ENCODE measurements around the gene TOMT. TPM values are rescaled to one million over a fixed set of nuclear protein-coding genes. Genes with fewer than 3 reads are reported as not detected.
A peak's percentile ranks its signal among the peaks of the same experiment; 100 is the strongest.

The TOMT gene
- total and polyA plus RNA-seq, 2 experiments from 2014 or later: not detected

- DNase-seq: no peak
- Histone ChIP-seq H2AFZ (no peak overlapping the region), H3K9ac (no peak overlapping the region), H3F3A (ENCODE audit: insufficient read depth) (peaks cover 19% of the 10 kb centered on the region), H3K27ac (no peak overlapping the region), H3K36me3 (ENCODE audit: low read depth) (no peaks in the 10 kb centered on the region), H3K4me1 (ENCODE audit: insufficient read depth) (peaks cover 20% of the 10 kb centered on the region), H3K9me2 (ENCODE audit: insufficient read depth) (no peaks in the 10 kb centered on the region), H3K4me2 (ENCODE audit: unreplicated experiment) (no peak overlapping the region), H3K9me3 (ENCODE audit: low read depth) (no peaks in the 10 kb centered on the region), H3K79me2 (ENCODE audit: insufficient read depth) (no peaks in the 10 kb centered on the region), H3K4me3 (no peak overlapping the region), H3K27me3 (replicated peaks; ENCODE audit: insufficient read depth) (no peaks in the 10 kb centered on the region), H4K20me1 (ENCODE audit: insufficient read depth) (no peaks in the 10 kb centered on the region)
- in situ Hi-C loops (cut with MboI): no loop called here
- 66 to 85% methylated on average over 4 of the region's 4 CpGs for WGBS, 2 experiments (ENCODE audit: low coverage in 1 of 2, low lambda C conversion rate in 2 of 2, missing lambda C conversion rate in 2 of 2)
- TF ChIP-seq EZH2phosphoT487 (IDR thresholded peaks at IDR 0.05; ENCODE audit: insufficient read depth, low read depth) (no peak), EZH2 (IDR thresholded peaks at IDR 0.05; ENCODE audit: insufficient read depth, poor library complexity, severe bottlenecking) (no peak)
Measured at GRCh38 chr11:72136684-72137262, 31.0 kb downstream of the TOMT start.

GRCh38 chr11:72138821-72139390 is 33.2 kb downstream of the TOMT start:
- in situ Hi-C loops (cut with MboI): no loop called here
- peaks cover 30% of the 10 kb centered on the region for H3F3A ChIP-seq (ENCODE audit: insufficient read depth)
- H3K27me3 ChIP-seq (replicated peaks; ENCODE audit: insufficient read depth): no peaks in the 10 kb centered on the region
- H3K9me2 ChIP-seq (ENCODE audit: insufficient read depth): no peaks in the 10 kb centered on the region
- 86 to 89% methylated on average over 12 of the region's 12 CpGs for WGBS, 2 experiments (ENCODE audit: low coverage in 1 of 2, low lambda C conversion rate in 2 of 2, missing lambda C conversion rate in 2 of 2)
- peaks cover 32% of the 10 kb centered on the region for H3K4me1 ChIP-seq (ENCODE audit: insufficient read depth)
- H3K9me3 ChIP-seq (ENCODE audit: low read depth): no peaks in the 10 kb centered on the region
- no peak overlapping the region for H3K4me3 ChIP-seq
- H2AFZ ChIP-seq: no peak overlapping the region
- H3K9ac ChIP-seq: no peak overlapping the region
- no peaks in the 10 kb centered on the region for H3K79me2 ChIP-seq (ENCODE audit: insufficient read depth)
- no peak overlapping the region for H3K4me2 ChIP-seq (ENCODE audit: unreplicated experiment)
- TF ChIP-seq EZH2phosphoT487 (IDR thresholded peaks at IDR 0.05; ENCODE audit: insufficient read depth, low read depth) (no peak), EZH2 (IDR thresholded peaks at IDR 0.05; ENCODE audit: insufficient read depth, poor library complexity, severe bottlenecking) (no peak)
- H4K20me1 ChIP-seq (ENCODE audit: insufficient read depth): no peaks in the 10 kb centered on the region
- H3K36me3 ChIP-seq (ENCODE audit: low read depth): no peaks in the 10 kb centered on the region
- H3K27ac ChIP-seq: no peak overlapping the region
- DNase-seq: no peak

GRCh38 chr11:72139500-72139899 is 33.8 kb downstream of the TOMT start:
- in situ Hi-C loops (cut with MboI): no loop called here

DNA sequence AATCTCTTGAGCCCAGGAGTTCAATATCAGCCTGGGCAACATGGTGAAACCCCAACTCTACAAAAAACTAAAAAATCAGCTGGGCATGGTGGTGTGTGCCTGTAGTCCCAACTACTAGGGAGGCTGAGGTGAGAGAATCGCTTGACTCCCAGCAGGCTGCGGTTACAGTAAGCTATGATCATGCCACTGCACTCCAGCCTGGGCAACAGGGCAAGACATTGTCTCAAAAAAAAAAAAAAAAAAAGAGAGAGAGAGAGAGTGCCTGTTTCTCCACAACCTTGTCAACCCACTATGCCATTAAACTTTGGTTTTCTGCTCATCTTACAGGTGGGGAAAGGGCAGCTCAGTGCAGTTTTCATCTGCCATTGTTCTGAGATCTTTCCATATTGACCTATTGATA is 34.9 kb downstream of the TOMT start:
- Histone ChIP-seq H3K4me3 (no peak overlapping the region), H3F3A (ENCODE audit: insufficient read depth) (peaks cover 46% of the 10 kb centered on the region), H4K20me1 (ENCODE audit: insufficient read depth) (no peaks in the 10 kb centered on the region), H2AFZ (no peak overlapping the region), H3K27me3 (replicated peaks; ENCODE audit: insufficient read depth) (no peaks in the 10 kb centered on the region), H3K4me1 (ENCODE audit: insufficient read depth) (peaks cover 48% of the 10 kb centered on the region), H3K36me3 (ENCODE audit: low read depth) (no peaks in the 10 kb centered on the region), H3K9me3 (ENCODE audit: low read depth) (no peaks in the 10 kb centered on the region), H3K27ac (peak overlapping the region; percentile 88), H3K9me2 (ENCODE audit: insufficient read depth) (no peaks in the 10 kb centered on the region), H3K9ac (no peak overlapping the region), H3K79me2 (ENCODE audit: insufficient read depth) (no peaks in the 10 kb centered on the region), H3K4me2 (ENCODE audit: unreplicated experiment) (peak overlapping the region; percentile 62)
- WGBS, 2 experiments (ENCODE audit: low coverage in 1 of 2, low lambda C conversion rate in 2 of 2, missing lambda C conversion rate in 2 of 2): 97 to 100% methylated on average over 2 of the region's 2 CpGs
- in situ Hi-C loops (cut with MboI): no loop called here
- peak; percentile 21 for DNase-seq
- TF ChIP-seq EZH2 (IDR thresholded peaks at IDR 0.05; ENCODE audit: insufficient read depth, poor library complexity, severe bottlenecking): no peak
- no peak for TF ChIP-seq EZH2phosphoT487 (IDR thresholded peaks at IDR 0.05; ENCODE audit: insufficient read depth, low read depth)

More at GRCh38 chr11:72139500-72139899, 33.8 kb downstream of the TOMT start:
- no peaks in the 10 kb centered on the region for H3K27me3 ChIP-seq (replicated peaks; ENCODE audit: insufficient read depth)
- TF ChIP-seq EZH2 (IDR thresholded peaks at IDR 0.05; ENCODE audit: insufficient read depth, poor library complexity, severe bottlenecking): no peak
- TF ChIP-seq EZH2phosphoT487 (IDR thresholded peaks at IDR 0.05; ENCODE audit: insufficient read depth, low read depth): no peak
- H3K36me3 ChIP-seq (ENCODE audit: low read depth): no peaks in the 10 kb centered on the region
- H3K4me3 ChIP-seq: no peak overlapping the region
- peaks cover 38% of the 10 kb centered on the region for H3K4me1 ChIP-seq (ENCODE audit: insufficient read depth)
- no peaks in the 10 kb centered on the region for H4K20me1 ChIP-seq (ENCODE audit: insufficient read depth)
- H3K79me2 ChIP-seq (ENCODE audit: insufficient read depth): no peaks in the 10 kb centered on the region
- H3K9me3 ChIP-seq (ENCODE audit: low read depth): no peaks in the 10 kb centered on the region
- no peak for DNase-seq
- H3K9me2 ChIP-seq (ENCODE audit: insufficient read depth): no peaks in the 10 kb centered on the region
- H2AFZ ChIP-seq: no peak overlapping the region
- peaks cover 34% of the 10 kb centered on the region for H3F3A ChIP-seq (ENCODE audit: insufficient read depth)
- WGBS, 2 experiments (ENCODE audit: low coverage in 1 of 2, low lambda C conversion rate in 2 of 2, missing lambda C conversion rate in 2 of 2): 89 to 92% methylated on average over 10 of the region's 11 CpGs
- H3K4me2 ChIP-seq (ENCODE audit: unreplicated experiment): no peak overlapping the region
- H3K27ac ChIP-seq: no peak overlapping the region
- H3K9ac ChIP-seq: no peak overlapping the region

Measured in GM23248 (cell line).